HepG2 (cell line): Measurements from ENCODE around the gene TTLL1. TPM values are rescaled to one million over a fixed set of nuclear protein-coding genes. Genes with fewer than 3 reads are reported as not detected.

ENCODE experiments used
- AGO2 ChIP-seq: fragments of 200-400 bp; formaldehyde crosslinking; optimal IDR thresholded peaks from 2 replicates; pipeline ENCODE3; 2017; ENCODE audit warnings: mild to moderate bottlenecking, low read depth, low read length, moderate library complexity
- ATF7-NPFF ChIP-seq: sonication (generic); formaldehyde crosslinking; IDR thresholded peaks from 2 replicates; pipeline ENCODE4 v1.8.1; 2023; ENCODE audit warnings: mild to moderate bottlenecking, low read depth, missing genetic modification reagents, moderate library complexity
- HINFP ChIP-seq: sonication (generic); formaldehyde crosslinking; IDR thresholded peaks from 2 replicates; pipeline ENCODE4 v1.4.0; 2020; ENCODE audit warnings: low read depth, mild to moderate bottlenecking, missing genetic modification reagents
- HOXA3 ChIP-seq: sonication (generic); formaldehyde crosslinking; IDR thresholded peaks from 2 replicates; pipeline ENCODE4 v1.5.0; 2020; ENCODE audit warnings: missing genetic modification reagents
- MATR3 ChIP-seq: sonication (generic); formaldehyde crosslinking; IDR thresholded peaks from 2 replicates; pipeline ENCODE4 v1.4.0; 2020; ENCODE audit warnings: missing genetic modification reagents
- RARG ChIP-seq: sonication (generic); formaldehyde crosslinking; IDR thresholded peaks from 2 replicates; pipeline ENCODE4 v1.4.0; 2020; ENCODE audit warnings: low read depth, mild to moderate bottlenecking, missing genetic modification reagents
- RELA ChIP-seq: sonication (generic); formaldehyde crosslinking; IDR thresholded peaks from 2 replicates; pipeline ENCODE4 v1.4.0; 2020; ENCODE audit warnings: missing genetic modification reagents
- SOX13 ChIP-seq, 3 experiments: fragments of 450-650 bp in 1 of 3; sonication (generic) in 1 of 3; formaldehyde crosslinking in 1 of 3; IDR thresholded peaks in 2 of 3; conservative IDR thresholded peaks in 1 of 3; 2 replicates each; pipeline versions ENCODE4 v1.5.0 to v1.6.1; 2016 to 2020; ENCODE audit warnings: antibody characterized with exemption in 1 of 3, mild to moderate bottlenecking in 1 of 3, missing compliant biosample characterization in 1 of 3, missing genetic modification reagents in 1 of 3, moderate library complexity in 1 of 3
- SP5 ChIP-seq: IDR thresholded peaks from 2 replicates; pipeline ENCODE4 v1.6.1; 2016; ENCODE audit warnings: low read depth, borderline replicate concordance
- TARDBP ChIP-seq: sonication (generic); formaldehyde crosslinking; IDR thresholded peaks from 2 replicates; pipeline ENCODE4 v1.8.0; 2022; ENCODE audit warnings: mild to moderate bottlenecking, missing genetic modification reagents
- YY1 ChIP-seq: IDR thresholded peaks from 2 replicates; pipeline ENCODE4 v1.6.1; 2011; ENCODE audit warnings: low read length, low read depth, moderate library complexity, mild to moderate bottlenecking; ENCODE audit not compliant: insufficient read depth, insufficient replicate concordance
- ZBED4 ChIP-seq: sonication (generic); formaldehyde crosslinking; IDR thresholded peaks from 2 replicates; pipeline ENCODE4 v1.4.0; 2020; ENCODE audit warnings: missing genetic modification reagents, borderline replicate concordance
- ZBTB1 ChIP-seq: sonication (generic); formaldehyde crosslinking; IDR thresholded peaks from 2 replicates; pipeline ENCODE4 v1.4.0; 2020; ENCODE audit warnings: missing genetic modification reagents, borderline replicate concordance
- ZKSCAN8 ChIP-seq: IDR thresholded peaks from 2 replicates; pipeline ENCODE4 v1.6.1; 2016; ENCODE audit warnings: borderline replicate concordance, missing genetic modification reagents, missing compliant biosample characterization
- ZNF747 ChIP-seq: sonication (generic); formaldehyde crosslinking; IDR thresholded peaks from 2 replicates; pipeline ENCODE4 v1.8.1; 2023; ENCODE audit warnings: missing genetic modification reagents, mild to moderate bottlenecking, borderline replicate concordance
- ZNF749 ChIP-seq: sonication (generic); formaldehyde crosslinking; IDR thresholded peaks from 2 replicates; pipeline ENCODE4 v1.8.0; 2022; ENCODE audit warnings: mild to moderate bottlenecking, missing genetic modification reagents, moderate library complexity, borderline replicate concordance
- ZSCAN31 ChIP-seq: sonication (generic); formaldehyde crosslinking; IDR thresholded peaks from 2 replicates; pipeline ENCODE4 v1.5.0; 2020; ENCODE audit warnings: low read depth, mild to moderate bottlenecking, missing genetic modification reagents
- polyA plus RNA-seq, 8 experiments: library from polyadenylated mRNA; depleted of rRNA in 3 of 8; stranded (reverse) in 7 of 8; unstranded in 1 of 8; fragments of >200 nt; fragmentation: Illumina TruSeq in 4 of 8; extraction: Trizol in 4 of 8; gene quantifications; 2 replicates each; pipeline versions ENCODE4 v1.2.1 to v1.2.3, GENCODE V29; 2011 to 2016; ENCODE audit warnings: low read depth in 4 of 8, missing spikeins in 1 of 8, mixed read lengths in 1 of 8; ENCODE audit not compliant: insufficient read depth in 1 of 8
- total RNA-seq, 5 experiments: library from RNA; depleted of rRNA; stranded (reverse); fragments of >200 nt; fragmentation: Illumina TruSeq; extraction: Trizol; gene quantifications; 2 replicates each; pipeline ENCODE4 v1.2.3, GENCODE V29; 2016; ENCODE audit warnings: low read depth in 1 of 5
- TF ChIP-seq, protein P1 (sequence below), 2 experiments: sonication (generic) in 1 of 2; formaldehyde crosslinking in 1 of 2; IDR thresholded peaks; 2 replicates each; pipeline versions ENCODE4 v1.4.0 to v1.6.1; 2018 to 2020; ENCODE audit warnings: missing genetic modification reagents in 2 of 2, borderline replicate concordance in 1 of 2, low read depth in 1 of 2, mild to moderate bottlenecking in 1 of 2, missing biosample characterization in 1 of 2
- TF ChIP-seq, protein P2 (sequence below): sonication (generic); formaldehyde crosslinking; conservative IDR thresholded peaks from 2 replicates; pipeline ENCODE4 v1.8.1; 2023; ENCODE audit warnings: missing genetic modification reagents

Gene TTLL1
- total and polyA plus RNA-seq, 2 of the 13 experiments (the other 11 are each of a cell fraction or from before 2014, with no cell fraction given): 1.6 to 5.3 TPM

DNA sequence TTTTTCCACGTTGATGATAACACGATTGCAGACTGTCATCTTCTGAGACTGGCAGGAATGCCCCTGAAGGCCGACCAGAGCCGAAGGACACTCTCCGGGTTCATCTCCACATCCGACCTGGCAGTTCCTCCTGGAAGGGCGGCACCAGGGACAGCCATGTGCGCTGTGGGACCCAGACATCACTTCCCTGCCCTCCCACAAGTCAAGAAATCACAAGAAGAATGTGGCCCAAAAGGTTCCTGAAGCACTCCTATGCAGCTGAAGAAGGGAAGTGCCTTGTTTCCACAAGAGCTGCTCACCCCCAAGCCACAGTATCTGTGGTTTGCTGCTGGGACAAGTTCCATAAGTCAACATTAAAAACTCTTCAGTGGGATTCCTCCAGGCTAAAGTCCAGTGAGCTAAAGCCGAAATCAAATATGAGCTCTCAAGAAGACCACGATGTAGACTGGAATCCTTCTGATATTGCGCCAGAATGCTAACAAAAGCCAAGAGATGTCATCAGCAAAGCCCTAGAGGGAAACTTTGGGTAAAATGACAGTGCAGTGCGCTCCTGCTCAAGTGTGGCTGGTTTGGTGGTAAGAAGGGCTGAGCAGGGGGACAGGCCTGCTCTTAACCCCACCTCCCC is 95.4 kb downstream of the TTLL1 start (continued):
- TF ChIP-seq AGO2 (no peak), SP5 (CRISPR knock-in tag) (0 out of 2 replicates have a peak, but pooled peaks have one; percentile 32), YY1 (no peak), RARG (CRISPR knock-in tag) (no peak), MATR3 (CRISPR knock-in tag) (no peak), ZNF749 (CRISPR knock-in tag) (no peak), HOXA3 (peak; percentile 78), TARDBP (peak; percentile 30; the same call in 1 of the 2 replicates), SOX13 (IDR thresholded peaks at IDR 0.05) (0 out of 2 replicates have a peak, but pooled peaks have one; percentile 49), SOX13 (CRISPR knock-in tag; conservative IDR thresholded peaks at IDR 0.05 in 1 of 2, IDR thresholded peaks at IDR 0.05 in 1 of 2) (peak in 1 of 2 experiments; percentile 85; a peak in 2 of 4 replicates), RELA (CRISPR knock-in tag) (no peak), ZSCAN31 (peak; percentile 60; the same call in 1 of the 2 replicates), ATF7-NPFF (CRISPR knock-in tag) (no peak), ZBED4 (CRISPR knock-in tag) (no peak), ZKSCAN8 (peak; percentile 81; the same call in 1 of the 2 replicates), ZBTB1 (CRISPR knock-in tag) (no peak), HINFP (0 out of 2 replicates have a peak, but pooled peaks have one; percentile 23), ZNF747 (CRISPR knock-in tag) (no peak)
- TF ChIP-seq, protein P1, sequence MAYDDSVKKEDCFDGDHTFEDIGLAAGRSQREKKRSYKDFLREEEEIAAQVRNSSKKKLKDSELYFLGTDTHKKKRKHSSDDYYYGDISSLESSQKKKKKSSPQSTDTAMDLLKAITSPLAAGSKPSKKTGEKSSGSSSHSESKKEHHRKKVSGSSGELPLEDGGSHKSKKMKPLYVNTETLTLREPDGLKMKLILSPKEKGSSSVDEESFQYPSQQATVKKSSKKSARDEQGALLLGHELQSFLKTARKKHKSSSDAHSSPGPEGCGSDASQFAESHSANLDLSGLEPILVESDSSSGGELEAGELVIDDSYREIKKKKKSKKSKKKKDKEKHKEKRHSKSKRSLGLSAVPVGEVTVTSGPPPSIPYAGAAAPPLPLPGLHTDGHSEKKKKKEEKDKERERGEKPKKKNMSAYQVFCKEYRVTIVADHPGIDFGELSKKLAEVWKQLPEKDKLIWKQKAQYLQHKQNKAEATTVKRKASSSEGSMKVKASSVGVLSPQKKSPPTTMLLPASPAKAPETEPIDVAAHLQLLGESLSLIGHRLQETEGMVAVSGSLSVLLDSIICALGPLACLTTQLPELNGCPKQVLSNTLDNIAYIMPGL (CRISPR knock-in tag; IDR thresholded peaks at IDR 0.05; ENCODE audit: borderline replicate concordance in 1 of 2, low read depth in 1 of 2): no peak
- TF ChIP-seq, protein P2, sequence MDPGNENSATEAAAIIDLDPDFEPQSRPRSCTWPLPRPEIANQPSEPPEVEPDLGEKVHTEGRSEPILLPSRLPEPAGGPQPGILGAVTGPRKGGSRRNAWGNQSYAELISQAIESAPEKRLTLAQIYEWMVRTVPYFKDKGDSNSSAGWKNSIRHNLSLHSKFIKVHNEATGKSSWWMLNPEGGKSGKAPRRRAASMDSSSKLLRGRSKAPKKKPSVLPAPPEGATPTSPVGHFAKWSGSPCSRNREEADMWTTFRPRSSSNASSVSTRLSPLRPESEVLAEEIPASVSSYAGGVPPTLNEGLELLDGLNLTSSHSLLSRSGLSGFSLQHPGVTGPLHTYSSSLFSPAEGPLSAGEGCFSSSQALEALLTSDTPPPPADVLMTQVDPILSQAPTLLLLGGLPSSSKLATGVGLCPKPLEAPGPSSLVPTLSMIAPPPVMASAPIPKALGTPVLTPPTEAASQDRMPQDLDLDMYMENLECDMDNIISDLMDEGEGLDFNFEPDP: no peak
